ENCODE data around the gene IGF2BP2. TPM values are rescaled to one million over a fixed set of nuclear protein-coding genes. Genes with fewer than 3 reads are reported as not detected.
A peak's percentile ranks its signal among the peaks of the same experiment; 100 is the strongest.
"Not testable (repeated sequence)": the region's sequence is repeated elsewhere in the genome, so short reads cannot be mapped to it uniquely, and the experiment has no call there.

The IGF2BP2 gene
- total RNA-seq, 4 donors from 2014 or later: 5.4 to 7.9 (median 6.2) TPM

DNA sequence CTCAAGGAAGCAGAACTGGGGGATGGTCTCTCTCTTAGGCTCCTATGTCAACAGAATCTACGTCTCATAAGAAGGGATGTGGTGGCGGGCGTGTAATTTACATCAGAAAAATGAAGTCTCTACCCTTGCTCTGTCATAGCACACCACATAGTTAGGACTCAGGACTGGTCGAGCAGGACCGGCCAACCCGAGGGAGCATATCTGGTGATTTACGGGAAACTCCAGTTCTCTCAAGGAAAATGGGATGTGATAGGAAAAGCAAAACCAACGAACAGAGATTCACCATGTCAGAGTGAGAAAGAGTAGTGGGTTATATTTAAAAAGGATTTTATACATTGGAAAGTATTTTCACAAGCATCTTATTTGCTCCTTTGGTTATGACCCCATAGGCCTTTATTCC, 54.7 kb downstream of the IGF2BP2 start:
- Histone ChIP-seq H3K27ac (replicated peaks in 1 of 4) (no peak overlapping the region), H3K27me3 (no peaks in the 10 kb centered on the region), H3K9me3 (no peaks in the 10 kb centered on the region), H3K4me1 (peaks cover 0 to 10% (median 4%) of the 10 kb centered on the region in 4 donors), H3K36me3 (no peaks in the 10 kb centered on the region), H3K4me3 (no peak overlapping the region)
- WGBS: 90% methylated on average over 8 of the region's 8 CpGs
- no peak for DNase-seq (ENCODE audit: extremely low spot score)
- TF ChIP-seq POLR2AphosphoS5 (IDR thresholded peaks at IDR 0.05) (no peak), POLR2A (IDR thresholded peaks at IDR 0.05; ENCODE audit: low read depth) (no peak), EP300 (IDR thresholded peaks at IDR 0.05) (no peak)
- TF ChIP-seq, protein P1, sequence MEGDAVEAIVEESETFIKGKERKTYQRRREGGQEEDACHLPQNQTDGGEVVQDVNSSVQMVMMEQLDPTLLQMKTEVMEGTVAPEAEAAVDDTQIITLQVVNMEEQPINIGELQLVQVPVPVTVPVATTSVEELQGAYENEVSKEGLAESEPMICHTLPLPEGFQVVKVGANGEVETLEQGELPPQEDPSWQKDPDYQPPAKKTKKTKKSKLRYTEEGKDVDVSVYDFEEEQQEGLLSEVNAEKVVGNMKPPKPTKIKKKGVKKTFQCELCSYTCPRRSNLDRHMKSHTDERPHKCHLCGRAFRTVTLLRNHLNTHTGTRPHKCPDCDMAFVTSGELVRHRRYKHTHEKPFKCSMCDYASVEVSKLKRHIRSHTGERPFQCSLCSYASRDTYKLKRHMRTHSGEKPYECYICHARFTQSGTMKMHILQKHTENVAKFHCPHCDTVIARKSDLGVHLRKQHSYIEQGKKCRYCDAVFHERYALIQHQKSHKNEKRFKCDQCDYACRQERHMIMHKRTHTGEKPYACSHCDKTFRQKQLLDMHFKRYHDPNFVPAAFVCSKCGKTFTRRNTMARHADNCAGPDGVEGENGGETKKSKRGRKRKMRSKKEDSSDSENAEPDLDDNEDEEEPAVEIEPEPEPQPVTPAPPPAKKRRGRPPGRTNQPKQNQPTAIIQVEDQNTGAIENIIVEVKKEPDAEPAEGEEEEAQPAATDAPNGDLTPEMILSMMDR (IDR thresholded peaks at IDR 0.05): no peak
- intact Hi-C loops (cut with DNase I): no loop called here

DNA sequence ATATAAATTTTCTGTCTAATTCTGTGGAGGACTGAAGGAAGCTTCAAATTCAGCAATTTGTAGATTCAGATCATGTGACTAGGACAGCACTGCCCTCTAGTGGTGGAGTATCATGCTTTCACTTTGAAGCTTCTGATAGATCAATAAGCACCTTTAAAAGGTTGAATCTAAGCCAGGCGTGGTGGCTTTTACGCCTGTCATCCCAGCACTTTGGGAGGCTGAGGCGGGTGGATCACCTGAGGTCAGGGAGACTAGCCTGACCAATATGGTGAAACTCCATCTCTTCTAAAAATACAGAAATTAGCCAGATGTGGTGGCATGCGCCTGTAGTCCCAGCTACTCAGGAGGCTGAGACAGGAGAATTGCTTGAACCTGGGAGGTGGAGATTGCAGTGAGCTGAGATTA, 56.3 kb downstream of the IGF2BP2 start:
- not testable (repeated sequence) for H3K4me3 ChIP-seq; DNase-seq (ENCODE audit: extremely low spot score); H3K27me3 ChIP-seq; H3K9me3 ChIP-seq; H3K27ac ChIP-seq (replicated peaks in 1 of 4); H3K36me3 ChIP-seq
- 75% methylated on average over 4 of the region's 4 CpGs for WGBS
- TF ChIP-seq, protein P1 (IDR thresholded peaks at IDR 0.05): peak; percentile 61 to 74 (median 74)
- peaks cover 8 to 16% (median 9%) of the 10 kb centered on the region in 4 donors for H3K4me1 ChIP-seq
- intact Hi-C loops (cut with DNase I): loop anchor here (2.0 kb wide), 1 partner anchor 108 kb away; no protein-coding TSS in a partner anchor

DNA sequence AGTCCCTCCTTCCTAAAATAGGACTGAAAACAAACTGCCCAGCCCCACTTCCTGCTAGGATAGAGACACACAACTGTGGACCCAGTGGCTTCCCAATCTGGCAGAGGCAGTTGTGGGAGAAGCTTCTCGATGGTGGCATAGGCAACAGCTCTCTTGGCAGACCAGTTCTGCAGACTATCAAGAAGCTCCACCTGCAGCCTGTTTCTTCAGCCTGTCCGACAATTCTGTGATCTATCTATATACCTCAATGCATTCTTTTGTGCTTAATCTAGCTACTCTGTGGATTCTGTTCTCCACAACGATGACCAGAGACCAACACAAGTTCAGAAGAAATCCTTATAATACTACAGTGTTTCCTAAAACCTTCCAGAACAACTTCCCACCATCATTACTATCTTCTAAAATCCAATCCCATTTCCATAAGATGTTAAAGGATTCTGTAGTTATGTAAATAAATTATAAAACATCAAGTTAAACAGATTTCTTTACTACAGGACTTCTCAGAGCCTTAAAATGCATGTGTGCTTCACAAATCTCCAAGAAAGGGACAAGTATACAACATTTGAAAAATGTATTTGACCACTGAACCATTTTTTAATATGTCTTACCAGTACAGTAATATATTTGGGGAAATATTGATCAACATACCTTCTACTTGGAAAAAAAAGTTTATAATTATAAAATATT, 57.7 kb downstream of the IGF2BP2 start:
- intact Hi-C loops (cut with DNase I): no loop called here
- 55% methylated on average over 3 of the region's 3 CpGs for WGBS

DNA sequence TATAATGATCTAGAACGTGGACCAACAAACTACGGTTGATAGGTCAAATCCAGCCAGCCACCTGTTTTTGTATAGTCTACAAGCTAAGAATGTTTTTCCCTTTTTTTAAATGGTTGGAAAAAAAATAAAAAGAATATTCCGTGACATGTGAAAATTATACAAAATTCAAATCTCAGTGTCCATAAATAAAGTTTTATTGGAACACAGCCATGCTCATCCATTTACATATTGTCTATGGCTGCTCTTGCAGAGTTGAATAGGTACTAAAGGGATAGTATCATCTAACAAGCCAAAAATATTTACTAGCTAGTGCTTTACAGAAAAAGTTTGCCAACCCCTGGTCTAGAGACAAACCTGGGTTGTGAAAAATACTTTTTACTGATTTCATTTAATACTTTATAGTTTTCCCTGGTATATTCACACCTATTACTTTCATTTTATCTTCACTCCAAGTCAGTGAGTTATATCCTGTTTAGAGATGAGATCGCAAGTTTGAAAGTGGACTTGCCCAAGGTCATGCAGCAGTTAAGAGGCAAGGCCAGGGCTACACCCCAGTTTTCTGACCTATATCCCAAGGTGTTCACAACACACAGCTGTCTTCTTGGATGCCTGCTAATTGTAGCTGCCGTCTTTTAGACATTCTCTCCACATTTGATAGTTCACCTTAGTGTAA, 58.4 kb downstream of the IGF2BP2 start:
- intact Hi-C loops (cut with DNase I): no loop called here
- Histone ChIP-seq H3K27ac (replicated peaks in 1 of 4) (no peak overlapping the region), H3K9me3 (no peaks in the 10 kb centered on the region), H3K36me3 (no peaks in the 10 kb centered on the region), H3K4me1 (peaks cover 8 to 18% (median 9%) of the 10 kb centered on the region in 4 donors), H3K27me3 (peaks cover 0 to 1% (median 0%) of the 10 kb centered on the region in 4 donors), H3K4me3 (no peak overlapping the region)
- WGBS: 81% methylated on average over 5 of the region's 5 CpGs
- DNase-seq (ENCODE audit: extremely low spot score): no peak
- TF ChIP-seq POLR2A (IDR thresholded peaks at IDR 0.05; ENCODE audit: low read depth): no peak
- TF ChIP-seq POLR2AphosphoS5 (IDR thresholded peaks at IDR 0.05): no peak
- TF ChIP-seq EP300 (IDR thresholded peaks at IDR 0.05): no peak
- TF ChIP-seq, protein P1 (IDR thresholded peaks at IDR 0.05): no peak

More for the DNA sequence above, 57.7 kb downstream of the IGF2BP2 start:
- Histone ChIP-seq H3K27me3 (no peaks in the 10 kb centered on the region), H3K4me3 (no peak overlapping the region), H3K4me1 (peaks cover 8 to 18% (median 9%) of the 10 kb centered on the region in 4 donors), H3K27ac (replicated peaks in 1 of 4) (no peak overlapping the region), H3K36me3 (no peaks in the 10 kb centered on the region), H3K9me3 (no peaks in the 10 kb centered on the region)
- DNase-seq (ENCODE audit: extremely low spot score): no peak
- TF ChIP-seq POLR2A (IDR thresholded peaks at IDR 0.05; ENCODE audit: low read depth): no peak
- TF ChIP-seq, protein P1 (IDR thresholded peaks at IDR 0.05): no peak
- TF ChIP-seq POLR2AphosphoS5 (IDR thresholded peaks at IDR 0.05): no peak
- no peak for TF ChIP-seq EP300 (IDR thresholded peaks at IDR 0.05)
